CD4-positive, alpha-beta T cell treated with Interleukin-12 subunit alpha and Interleukin-12 subunit beta, for 1 hour (primary cell): ENCODE data around the gene SORT1.
"Not testable (repeated sequence)": the region's sequence is repeated elsewhere in the genome, so short reads cannot be mapped to it uniquely, and the experiment has no call there.

Source experiments
- DNase-seq: peaks from one replicate; pipeline ENCODE4 v3.0.0-alpha.2; 2020

The SORT1 gene

DNA sequence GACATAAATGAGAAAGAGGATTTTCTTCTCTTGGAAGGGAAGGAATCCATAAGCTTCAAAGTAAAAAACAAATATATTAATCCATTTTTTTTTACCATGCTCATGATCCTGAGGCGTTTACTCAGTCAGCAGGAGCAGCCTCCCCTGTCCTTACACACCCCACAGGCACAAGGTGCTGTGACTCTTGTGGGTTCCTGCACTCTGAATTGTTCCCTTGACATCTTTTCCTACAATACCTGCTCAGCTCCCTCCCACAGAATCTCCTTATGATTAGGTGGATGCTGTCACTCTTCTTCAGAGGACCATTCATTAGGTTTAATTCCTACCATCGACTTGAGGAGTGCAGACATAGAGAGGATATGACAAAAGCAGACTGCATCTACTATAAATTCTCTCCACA lies 104.7 kb downstream of the SORT1 start:
- DNase-seq: no peak

DNA sequence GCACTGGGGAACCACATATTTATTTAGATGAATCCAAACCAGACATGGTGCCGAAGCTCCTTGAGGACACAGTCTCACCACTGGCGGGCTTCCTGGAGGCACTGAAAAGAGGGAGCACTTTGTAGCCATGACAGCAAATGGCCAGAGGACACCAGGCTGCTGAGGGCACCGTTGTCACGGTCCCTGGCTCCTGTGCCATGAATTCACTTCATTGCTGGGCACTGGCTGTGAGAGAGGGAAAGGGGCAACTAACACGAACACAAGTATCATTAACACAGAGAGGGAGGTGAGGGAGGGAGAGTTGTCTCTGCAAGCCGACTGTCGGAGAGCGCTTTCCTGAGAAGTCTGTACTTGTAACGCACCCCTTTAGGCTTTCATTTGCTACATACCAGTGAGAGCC lies 105.4 kb downstream of the SORT1 start:
- DNase-seq: no peak

DNA sequence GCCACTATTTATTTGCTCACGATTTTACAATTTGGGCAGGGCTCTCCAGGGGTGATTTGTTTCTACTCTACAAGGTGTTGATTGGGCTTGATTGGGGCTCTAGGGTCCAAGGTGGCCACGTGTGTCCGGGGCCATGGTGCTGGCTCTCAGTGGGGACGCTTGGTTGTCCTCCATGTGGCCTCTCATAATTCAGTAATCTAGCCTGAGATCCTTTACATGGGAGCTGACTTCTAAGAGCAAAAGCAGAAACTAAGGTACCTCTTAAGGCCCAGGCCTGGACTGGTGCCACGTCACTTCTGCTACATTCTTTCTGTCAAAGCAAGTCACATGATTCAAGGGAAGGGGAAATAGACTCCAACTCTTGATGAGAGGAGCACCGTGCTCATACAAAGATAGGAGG lies 106.7 kb downstream of the SORT1 start:
- no peak for DNase-seq

DNA sequence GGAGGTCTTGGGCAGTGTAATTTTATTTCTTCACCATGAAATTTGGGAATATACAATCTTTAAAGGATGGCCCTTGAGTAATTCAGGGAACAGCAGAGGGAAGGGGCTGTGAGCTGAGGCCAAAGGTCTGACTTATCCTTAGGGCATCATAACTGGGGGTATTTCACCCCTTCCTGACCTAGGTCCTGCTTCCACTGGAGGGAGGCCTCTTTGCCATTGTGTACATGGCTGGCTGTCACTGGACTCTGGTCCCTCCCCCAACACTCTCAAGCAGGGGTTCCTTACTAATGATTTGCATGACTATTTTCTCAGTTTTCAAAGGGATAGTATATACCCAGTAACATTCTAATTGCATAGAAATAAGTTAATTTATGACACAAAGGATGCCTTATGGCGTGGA lies 107.6 kb downstream of the SORT1 start:
- no peak for DNase-seq

DNA sequence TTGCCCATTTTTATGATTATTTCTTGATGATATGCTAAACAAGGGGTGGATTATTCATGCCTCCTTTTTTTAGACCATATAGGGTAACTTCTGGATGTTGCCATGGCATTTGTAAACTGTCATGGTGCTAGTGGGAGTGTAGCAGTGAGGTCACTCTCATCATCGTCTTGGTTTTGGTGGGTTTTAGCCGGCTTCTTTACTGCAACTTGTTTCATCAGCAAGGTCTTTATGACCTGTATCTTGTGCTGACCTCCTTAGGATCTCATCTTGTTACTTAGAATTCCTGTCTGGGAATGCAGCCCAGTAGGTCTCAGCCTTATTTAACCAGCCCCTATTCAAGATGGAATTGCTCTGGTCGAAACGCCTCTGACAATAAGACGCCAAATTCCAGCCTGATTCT lies 111.0 kb downstream of the SORT1 start:
- DNase-seq: not testable (repeated sequence)

DNA sequence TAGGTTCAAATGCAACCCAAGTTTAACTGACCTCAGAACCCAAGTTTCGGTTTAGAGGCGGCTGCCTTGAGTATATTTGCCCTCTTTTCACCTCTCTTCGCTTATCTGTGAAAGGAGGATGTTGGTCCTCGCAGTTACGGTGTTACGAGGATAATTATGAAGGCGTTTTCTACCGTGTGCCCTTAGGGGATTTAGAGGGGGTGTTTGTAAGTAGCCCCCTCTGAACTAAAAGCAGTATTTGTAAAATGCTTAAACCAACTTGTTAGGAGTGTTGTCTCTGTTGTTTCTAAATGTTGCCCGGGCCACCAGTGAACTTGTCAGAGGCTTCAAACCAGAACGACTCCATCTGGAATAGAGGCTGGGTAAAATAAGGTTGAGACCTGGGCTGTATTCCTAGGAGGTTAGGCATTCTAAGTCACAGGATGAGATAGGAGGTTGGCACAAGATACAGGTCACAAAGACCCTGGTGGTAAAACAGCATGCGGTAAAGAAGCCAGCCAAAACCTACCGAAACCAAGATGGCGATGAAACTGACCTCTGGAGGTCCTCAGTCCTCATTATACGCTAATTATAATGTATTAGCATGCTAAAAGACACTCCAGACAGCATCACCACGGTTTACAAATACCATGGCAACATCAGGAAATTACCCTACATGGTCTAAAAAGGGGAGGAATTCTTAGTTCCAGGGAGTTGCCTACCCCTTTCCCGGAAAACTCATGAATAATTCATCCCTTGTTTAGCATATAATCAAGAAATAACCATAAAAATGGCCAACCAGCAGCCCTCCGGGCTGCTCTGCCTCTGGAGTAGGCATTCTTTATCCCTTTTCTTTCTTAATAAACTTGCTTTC lies 113.7 kb downstream of the SORT1 start:
- no peak for DNase-seq

DNA sequence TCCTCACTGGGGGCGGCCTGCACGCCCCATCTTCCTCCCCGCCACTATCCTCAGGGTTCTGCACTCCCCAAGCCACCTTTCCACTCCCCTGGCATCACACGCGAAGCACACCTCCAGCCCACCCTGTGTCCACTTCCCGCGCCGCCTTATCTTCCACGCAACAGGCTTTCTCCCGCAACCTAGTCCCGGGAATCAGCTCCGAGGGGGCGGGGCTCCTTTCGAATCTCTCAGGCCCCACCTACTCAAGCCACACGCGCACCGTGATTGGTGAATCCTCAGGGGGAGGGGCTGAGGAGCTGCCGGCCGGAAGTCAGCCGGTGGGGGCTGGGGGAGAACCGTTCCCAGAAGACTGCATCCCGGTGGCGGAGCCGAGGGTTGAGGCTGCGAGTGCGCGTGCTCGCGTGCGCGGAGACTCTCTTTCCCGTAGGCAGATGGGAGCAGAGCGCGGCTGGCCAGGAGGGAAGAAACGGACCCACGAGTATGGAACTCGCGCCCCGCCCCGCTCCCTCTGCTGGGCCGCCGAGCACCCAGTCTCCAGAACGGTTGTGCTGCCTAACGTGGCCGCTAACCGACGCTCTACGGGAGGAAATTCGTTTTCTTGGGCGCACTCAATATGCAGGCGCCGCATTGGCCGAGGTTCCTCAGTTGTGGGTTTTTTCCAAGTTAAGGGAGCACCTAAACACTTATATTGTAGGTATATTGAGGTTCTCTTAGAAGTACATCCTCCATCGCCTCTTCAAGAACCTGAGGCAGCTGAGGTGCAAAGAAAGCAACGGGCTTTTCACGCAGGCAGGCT lies 114.6 kb downstream of the SORT1 start, which contains the start of gene PSRC1:
PSRC1 (minus strand) TSS at position 194 of the 796 bp plus-strand sequence.
- DNase-seq: peak; percentile 91

DNA sequence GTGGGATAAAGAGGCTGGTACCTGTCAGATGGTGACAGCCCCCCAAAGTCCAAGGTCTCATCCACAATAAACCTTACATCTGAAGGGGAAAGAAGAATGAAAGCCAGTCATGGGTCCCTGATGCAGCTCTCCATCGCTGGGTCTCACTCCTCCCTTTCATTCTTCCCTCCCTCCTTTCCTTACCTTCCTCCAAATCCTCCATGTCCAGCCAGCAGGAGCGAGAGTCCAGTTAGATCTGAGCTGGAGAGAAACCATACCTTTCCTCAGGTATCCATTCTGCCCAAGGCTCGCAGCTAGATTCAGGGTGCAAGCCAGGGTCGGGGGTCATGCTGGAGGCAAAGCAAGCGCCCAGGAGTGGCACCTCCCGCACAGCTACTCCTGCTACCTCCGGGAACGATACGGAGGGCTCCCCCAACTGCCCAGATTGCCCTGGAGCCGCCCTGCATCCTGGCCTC lies 115.2 kb downstream of the SORT1 start:
- no peak for DNase-seq

DNA sequence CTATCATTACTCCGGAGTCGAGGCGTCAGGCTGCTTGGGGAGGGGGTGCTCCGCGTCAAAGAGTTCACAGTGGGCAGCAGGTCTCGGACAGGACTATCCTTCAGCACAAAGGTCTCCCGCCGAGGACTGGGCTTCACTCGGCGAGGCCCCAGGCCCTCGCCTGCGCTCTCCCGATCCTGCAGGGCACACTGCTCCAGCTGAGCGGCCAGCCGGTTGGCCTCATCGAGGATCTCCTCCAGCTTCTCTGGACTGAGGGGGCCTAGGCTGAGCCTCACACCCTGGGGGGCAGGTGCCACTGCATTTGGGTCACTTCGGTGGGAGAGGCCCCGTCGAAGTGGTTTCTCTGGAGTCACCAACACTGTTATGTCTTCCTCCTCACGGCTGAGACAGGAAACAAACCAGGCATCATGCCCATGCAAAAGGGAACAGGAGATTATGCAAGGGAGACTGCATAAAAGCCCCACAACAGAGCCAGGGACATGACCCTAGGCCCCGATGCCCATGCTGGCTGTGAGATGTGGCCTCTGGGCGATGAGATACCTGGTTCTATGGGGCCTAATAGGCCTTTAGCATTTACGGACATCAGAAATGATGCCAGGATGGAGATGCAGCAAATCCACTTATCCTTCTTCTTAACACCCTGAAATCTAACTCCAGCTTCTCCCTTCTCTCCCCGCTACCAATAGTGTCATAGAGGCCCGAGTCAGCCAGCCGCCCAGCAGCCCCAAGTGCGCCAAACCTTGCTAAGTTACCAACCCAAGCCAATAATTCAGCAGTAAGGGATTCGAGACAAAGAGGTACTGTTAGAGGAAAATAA lies 115.8 kb downstream of the SORT1 start:
- DNase-seq: no peak

DNA sequence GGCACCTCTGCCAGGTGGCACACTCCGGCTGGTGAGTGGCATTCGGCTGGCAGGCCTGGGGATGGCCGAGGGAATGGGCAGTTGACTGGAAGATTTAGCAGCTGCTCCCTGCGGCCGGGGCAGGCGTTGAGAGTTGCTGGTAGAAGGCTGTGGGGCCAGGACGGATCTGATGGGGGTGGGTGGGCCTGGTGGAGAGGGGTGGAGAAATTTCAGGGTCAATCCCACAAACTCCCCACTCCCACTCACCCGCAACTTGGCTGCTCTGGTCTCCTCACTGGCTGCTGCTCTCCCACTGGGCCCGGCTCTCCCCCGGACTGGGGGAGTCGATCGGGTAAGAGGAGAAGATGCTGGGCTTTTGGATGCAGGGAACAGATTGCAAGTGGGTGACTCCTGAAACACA lies 116.9 kb downstream of the SORT1 start:
- DNase-seq: no peak

DNA sequence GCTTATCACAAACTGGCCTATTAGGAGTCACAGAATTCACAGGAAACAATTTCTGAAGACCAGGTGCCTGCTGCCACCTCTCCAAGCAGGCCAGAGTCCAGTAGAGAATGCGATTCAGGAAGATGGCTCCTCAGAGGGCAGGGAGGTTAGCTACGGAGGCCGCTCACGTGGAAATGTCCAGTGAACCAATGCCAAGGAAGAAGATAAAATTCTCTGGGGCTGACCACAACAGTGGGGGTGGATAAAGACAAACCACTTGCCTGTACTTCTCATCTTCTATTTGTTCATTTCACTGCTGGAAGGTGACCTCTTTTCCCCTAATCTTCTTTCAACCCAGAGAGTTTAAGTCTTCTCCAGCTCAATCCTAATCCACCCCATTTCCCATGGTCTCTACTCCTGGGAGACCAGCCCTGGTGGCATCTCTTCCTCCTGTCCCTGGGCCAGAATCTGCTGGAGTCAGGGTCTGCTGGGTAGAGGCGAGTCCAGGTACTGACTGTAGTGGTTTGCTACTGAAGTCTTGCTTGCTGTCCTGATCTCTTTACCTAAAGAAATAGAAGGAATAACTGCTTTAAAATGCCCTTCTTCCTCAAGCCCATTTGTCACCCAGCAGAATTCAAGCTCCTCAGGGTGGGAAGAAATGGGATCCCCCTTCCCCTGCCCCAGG lies 118.0 kb downstream of the SORT1 start:
- DNase-seq: no peak

DNA sequence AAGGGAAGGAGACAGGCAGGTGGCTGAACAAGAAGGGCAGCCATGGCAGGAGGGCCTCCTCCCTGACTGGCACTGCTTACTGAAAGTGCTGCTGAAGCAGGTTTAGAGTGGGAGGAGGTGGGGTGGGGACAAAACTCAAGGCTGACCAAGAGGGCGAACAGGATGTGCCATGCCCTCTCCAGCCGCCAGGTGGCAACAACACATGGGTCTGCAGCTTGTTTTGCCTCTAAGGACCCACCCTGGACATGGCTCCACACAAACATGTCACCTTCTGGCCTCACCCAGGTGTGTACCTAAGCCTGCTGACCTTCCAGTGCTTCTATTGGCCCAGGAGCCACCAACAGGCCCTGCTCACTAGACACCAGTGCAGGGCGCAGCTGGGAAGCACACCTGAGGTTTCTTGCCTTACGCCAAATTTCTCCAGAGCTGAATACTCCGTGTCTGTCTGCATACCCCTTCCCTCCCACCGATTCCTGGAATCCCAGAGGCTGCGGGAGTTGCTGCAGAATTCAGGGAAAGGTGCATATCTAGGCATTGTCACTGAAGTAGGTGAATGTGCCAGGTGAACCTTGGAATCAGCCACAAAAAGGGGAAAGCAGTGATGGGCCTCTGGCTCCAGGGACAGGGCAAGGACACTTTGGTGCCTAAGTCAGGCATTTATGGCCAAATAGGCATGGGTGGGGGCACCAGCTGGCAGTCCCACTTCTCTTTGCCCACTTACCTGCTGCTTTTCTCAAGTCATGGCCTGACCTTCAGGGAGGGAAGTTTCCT lies 120.1 kb downstream of the SORT1 start:
- DNase-seq: peak; percentile 69

DNA sequence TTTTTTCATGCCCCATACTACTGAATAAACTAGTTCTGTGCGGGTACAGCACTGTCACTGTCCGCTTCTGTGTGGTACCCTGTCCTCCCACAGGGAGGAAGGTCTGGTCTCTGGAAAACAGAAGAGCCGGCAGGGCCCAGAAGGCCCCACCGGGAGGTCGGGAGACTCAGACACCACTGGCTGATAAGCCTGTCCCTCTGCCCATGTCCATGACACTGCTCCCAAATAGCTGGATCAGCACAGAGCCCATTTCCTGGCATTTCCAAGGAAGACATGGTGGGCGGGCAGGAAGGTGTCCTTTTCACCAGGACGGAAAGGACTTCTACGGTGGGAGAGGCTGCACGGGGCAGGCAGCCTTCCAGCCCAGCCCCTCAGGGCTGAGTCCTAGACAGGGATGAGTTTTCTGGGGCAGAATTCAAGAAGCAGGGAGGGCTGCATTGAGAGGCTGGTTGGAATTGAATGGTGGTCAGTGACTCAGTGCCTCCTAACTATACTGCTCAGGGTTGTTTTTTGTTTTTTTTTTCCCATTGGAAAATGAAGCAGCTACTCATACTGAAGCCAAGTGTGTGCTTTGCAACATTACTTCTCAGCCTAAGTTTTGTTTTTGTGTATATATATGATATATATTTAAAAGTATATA lies 121.9 kb downstream of the SORT1 start:
- DNase-seq: no peak

DNA sequence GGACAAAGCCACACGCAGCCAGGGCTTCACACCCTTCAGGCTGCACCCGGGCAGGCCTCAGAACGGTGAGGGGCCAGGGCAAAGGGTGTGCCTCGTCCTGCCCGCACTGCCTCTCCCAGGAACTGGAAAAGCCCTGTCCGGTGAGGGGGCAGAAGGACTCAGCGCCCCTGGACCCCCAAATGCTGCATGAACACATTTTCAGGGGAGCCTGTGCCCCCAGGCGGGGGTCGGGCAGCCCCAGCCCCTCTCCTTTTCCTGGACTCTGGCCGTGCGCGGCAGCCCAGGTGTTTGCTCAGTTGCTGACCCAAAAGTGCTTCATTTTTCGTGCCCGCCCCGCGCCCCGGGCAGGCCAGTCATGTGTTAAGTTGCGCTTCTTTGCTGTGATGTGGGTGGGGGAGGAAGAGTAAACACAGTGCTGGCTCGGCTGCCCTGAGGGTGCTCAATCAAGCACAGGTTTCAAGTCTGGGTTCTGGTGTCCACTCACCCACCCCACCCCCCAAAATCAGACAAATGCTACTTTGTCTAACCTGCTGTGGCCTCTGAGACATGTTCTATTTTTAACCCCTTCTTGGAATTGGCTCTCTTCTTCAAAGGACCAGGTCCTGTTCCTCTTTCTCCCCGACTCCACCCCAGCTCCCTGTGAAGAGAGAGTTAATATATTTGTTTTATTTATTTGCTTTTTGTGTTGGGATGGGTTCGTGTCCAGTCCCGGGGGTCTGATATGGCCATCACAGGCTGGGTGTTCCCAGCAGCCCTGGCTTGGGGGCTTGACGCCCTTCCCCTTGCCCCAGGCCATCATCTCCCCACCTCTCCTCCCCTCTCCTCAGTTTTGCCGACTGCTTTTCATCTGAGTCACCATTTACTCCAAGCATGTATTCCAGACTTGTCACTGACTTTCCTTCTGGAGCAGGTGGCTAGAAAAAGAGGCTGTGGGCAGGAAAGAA lies 122.9 kb downstream of the SORT1 start:
- no peak for DNase-seq

DNA sequence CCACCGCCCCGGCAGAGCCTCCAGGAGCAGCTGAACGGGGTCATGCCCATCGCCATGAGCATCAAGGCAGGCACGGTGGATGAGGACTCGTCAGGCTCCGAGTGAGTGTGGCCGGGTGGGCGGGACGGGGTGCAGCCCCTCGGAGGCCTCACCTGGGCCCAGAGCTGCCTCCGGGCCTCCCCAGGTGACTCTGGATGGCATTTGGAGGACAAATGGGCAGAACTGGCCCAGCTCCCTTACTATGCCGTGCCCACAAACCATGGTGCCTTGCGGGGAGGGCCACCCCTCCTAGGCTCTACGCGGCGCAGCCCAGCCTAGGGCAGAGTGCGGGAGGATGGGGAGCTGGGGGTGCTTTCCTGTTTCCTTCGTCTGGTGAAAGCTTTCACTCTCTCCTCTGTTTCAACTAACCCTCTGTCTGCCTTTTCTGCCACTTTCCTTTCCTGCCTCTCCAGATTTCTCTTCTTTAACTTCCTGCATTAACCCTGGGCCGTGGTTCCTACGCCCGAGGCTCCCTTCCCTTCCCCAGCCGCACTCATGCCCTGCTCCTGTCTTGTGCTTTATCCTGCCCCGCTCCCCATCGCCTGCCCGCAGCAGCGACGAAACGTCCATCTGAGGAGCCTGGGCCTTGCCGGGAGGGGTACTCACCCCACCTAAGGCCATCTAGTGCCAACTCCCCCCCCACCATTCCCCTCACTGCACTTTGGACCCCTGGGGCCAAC lies 124.0 kb downstream of the SORT1 start:
- DNase-seq: no peak

DNA sequence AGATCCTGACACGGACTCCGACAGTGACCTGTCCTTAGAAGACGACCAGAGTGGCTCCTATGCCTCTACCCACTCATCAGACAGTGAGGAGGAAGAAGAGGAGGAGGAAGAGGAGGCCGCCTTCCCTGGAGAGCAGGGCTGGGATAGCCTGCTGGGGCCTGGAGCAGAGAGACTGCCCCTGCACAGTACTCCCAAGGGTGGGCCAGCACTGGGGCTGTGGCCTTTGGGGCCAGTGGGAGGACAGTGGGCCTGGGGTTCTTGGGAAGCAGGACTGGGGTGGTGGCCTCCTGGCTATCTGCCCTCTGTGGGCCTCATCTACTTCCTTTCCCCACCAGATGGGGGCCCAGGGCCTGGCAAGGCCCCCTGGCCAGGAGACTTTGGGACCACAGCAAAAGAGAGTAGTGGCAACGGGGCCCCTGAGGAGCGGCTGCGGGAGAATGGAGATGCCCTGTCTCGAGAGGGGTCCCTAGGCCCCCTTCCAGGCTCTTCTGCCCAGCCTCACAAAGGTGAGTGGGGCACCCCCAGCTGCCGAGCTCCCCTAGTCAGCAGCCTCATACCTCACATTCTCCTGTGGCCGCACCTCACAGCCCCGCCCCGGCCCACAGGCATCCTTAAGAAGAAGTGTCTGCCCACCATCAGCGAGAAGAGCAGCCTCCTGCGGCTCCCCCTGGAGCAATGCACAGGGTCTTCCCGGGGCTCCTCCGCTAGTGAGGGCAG lies 124.7 kb downstream of the SORT1 start:
- DNase-seq: no peak

DNA sequence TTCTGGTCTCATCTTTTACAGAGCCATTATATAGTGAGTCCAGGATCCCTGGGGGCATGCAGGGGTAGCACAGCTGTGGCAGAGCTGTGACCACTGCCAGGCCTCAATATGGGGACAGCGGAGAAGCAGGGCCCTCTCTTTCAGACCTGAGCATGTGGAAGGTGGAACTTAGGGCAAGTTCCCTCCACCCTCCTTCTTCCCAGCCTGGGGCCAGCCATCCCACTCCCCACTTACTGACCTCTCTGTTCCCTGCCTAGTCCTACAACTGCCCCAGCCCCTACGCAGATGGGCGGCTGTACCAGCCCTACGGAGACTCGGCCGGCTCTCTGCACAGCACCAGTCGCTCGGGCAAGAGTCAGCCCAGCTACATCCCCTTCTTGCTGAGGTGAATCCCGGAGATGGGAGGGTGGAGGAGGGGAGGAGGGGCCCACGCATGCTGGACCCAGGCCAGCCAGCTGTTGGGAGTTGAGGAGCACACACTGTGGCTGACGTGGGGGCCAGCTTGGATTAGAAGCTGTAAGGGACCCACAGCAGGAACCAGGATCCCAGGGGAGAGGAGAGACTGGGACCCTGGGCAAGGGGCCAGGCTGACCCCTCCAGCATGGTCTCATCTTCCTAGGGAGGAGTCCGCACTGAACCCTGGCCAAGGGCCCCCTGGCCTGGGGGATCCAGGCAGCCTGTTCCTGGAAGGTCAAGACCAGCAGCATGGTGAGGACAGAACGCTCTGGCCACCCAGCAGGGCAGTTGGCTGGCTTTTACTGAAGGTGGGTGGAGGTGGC lies 125.5 kb downstream of the SORT1 start:
- no peak for DNase-seq

DNA sequence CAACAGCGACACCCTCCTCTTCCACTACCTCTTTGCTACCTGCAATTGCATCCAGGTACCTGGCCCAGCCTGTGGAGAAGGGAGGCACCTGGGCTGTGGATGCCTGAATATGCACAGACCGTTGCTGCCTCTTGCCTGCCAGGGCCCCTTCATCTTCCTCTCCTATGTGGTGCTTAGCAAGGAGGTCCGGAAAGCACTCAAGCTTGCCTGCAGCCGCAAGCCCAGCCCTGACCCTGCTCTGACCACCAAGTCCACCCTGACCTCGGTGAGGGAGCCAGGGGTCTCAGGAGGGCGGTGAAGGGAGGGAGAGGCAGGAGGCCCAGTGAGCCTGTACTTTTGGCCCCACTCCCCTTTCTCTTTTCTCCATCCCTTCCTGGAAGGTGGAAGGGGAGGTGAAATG lies 126.3 kb downstream of the SORT1 start:
- no peak for DNase-seq
